Measurements from ENCODE around the gene CARD14.

GRCh38 chr17:80137131-80137530 lies 32.7 kb upstream of the CARD14 start:
- TF ChIP-seq CTCF (IDR thresholded peaks at IDR 0.05 in 8 of 11, conservative IDR thresholded peaks at IDR 0.05 in 3 of 11), result no peak
- TF ChIP-seq POLR2AphosphoS5 (IDR thresholded peaks at IDR 0.05), result no peak
- no peak for TF ChIP-seq POLR2A (IDR thresholded peaks at IDR 0.05)
